ENCODE results near the gene GID8.

- no peak for TF ChIP-seq EP300 (IDR thresholded peaks at IDR 0.05)
- TF ChIP-seq, protein P1, sequence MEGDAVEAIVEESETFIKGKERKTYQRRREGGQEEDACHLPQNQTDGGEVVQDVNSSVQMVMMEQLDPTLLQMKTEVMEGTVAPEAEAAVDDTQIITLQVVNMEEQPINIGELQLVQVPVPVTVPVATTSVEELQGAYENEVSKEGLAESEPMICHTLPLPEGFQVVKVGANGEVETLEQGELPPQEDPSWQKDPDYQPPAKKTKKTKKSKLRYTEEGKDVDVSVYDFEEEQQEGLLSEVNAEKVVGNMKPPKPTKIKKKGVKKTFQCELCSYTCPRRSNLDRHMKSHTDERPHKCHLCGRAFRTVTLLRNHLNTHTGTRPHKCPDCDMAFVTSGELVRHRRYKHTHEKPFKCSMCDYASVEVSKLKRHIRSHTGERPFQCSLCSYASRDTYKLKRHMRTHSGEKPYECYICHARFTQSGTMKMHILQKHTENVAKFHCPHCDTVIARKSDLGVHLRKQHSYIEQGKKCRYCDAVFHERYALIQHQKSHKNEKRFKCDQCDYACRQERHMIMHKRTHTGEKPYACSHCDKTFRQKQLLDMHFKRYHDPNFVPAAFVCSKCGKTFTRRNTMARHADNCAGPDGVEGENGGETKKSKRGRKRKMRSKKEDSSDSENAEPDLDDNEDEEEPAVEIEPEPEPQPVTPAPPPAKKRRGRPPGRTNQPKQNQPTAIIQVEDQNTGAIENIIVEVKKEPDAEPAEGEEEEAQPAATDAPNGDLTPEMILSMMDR (IDR thresholded peaks at IDR 0.05), result no peak
Observed at GRCh38 chr20:62949962-62950361, 12.0 kb downstream of the GID8 start.
